HG02798 (cell line): ENCODE data around the gene LMO1.

Experiments used
- ATAC-seq: cut with Tn5 transposase; IDR thresholded peaks from one replicate; pipeline ENCODE4 v1.9.1; 2021; ENCODE audit warnings: mild to moderate bottlenecking; ENCODE audit not compliant: unreplicated experiment, poor library complexity

LMO1 gene

DNA sequence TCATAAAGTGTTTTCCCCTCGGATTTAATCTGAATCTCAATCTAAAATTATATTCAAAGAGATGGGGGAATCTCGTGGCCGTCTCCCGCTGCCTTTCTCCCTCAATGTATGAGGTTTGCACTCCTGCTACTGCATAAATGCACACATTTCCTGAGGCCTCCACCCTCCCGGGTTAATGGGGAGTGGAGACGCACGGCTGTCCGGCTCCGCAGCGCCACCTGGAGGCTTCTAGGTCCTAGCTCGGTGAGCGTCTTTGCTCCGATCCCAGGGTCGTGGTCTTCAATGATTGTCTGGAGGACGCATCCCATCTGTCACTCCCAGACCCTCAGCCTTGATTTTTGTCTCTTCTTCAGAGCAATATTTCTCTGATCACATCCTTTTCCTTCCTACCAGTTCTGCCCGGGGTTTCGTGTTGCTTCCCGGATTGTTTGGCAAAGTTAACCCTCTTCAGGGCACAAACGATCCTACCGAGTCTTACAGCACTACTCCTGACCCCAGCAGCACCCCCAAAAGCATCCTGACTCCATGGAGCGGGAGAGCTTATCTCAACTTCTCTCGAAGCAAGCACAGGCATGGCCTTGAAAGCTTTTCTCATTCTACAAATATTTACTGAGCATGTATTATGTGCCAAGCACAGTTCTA is at the start of gene LMO1:
LMO1 (minus strand) TSS at position 110 of the 642 bp plus-strand sequence. CDS start 516 bp downstream, outside the sequence.
- peak; percentile 79 for ATAC-seq

DNA sequence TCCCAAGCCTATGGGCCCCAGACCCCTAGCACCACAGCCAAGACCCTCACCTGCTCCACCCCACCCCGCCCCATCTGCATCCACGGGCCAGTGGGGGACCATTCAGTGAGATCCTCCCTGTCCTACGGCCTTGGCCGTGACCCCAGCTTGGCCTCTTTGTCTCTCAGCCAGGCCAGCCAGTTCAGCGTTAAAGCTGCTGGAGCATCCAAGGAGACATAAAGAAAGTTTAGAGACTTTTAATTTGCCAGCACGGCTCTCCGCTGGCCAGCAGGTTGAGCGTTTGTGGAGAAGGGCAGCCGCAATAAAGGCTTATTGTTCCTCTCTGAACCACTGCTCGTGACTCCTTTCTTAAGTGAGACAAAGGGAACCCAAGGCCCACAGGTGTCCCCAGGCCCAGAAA is 49.3 kb upstream of the LMO1 start:
- no peak for ATAC-seq

DNA sequence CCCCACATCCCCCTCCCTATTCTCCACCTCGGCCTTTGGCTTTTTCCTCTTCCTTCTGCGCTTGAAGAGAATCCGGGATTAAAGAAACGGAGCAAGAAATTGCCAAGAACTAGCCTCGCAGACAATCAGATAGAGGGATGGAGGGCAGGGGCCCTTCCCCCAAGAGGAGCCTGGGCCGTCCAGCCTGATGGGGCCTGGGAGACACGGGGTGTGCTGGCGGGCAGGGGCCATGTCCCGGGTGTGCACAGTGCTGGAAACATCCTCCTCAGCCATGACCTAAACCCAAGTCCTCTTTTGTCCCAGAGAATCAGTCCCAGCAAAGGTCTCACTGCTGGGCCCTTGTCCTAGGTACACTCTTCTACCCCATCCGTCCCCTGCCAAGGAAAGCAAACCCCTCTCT is 47.7 kb upstream of the LMO1 start:
- ATAC-seq = no peak

DNA sequence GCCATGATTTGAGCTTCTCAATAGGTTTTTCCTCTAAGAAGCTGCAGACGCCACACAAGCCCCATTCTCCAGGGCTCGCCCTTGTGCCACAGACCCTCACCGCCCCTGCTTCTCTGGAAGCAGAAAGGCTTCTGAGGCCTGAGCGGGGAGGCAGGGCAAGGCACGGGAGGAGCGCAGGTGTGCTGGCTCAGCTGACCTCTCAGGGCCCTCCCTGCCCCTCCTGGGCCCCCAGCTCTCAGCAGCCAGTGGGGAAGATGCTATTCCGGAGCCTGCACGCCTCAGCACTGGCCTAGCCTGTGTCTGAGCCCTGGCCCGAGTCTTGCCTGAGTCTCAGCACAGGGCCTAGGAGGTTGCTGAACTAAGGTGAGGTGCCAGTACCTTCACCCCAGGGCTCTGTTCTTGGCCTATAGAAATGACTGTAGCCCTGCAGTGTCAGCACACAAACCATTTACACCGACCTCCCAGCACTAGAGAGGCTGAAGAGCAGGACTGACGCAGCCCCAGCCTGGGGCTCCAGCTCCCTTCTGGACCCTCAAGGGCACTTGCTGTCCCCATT is 47.1 kb upstream of the LMO1 start:
- ATAC-seq = no peak

DNA sequence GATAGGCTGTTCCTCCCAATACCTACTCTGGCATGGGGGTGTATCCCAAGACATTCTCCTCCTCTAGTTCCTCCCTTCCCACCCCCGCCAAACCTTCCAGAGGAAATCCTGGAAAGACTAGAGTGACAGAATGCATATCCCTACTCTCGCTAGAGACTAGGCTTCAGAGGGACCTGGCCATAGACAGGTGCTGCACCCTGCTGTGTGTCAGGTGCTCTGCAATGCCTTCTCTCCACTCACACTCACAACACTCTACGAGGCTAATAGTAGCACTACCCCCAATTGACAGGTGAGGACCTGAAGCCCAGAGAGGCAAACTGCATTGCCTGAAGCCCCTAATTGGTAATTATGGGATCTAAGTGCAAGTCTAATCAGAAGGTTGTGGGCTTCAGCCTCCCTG is 46.2 kb upstream of the LMO1 start:
- no peak for ATAC-seq

DNA sequence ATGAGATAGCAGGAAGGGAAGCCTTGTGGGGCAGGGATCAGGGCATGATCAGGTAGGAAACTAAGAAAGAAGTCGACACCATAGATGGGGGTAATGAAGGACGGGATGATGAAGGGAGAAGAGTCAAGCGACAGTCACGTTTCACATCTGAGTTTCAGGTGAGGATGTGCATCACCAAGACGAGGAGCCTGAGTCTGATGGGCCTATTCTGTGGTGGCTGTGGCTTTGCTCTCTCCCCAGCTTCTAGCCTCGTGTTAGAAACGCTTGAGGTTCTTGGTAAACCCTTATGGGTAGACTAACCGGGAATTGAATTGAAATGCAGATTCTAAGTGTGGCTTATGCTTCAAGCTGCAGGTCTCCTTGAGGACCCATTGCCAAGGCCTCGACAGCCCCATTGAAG is 45.6 kb upstream of the LMO1 start:
- ATAC-seq = no peak

DNA sequence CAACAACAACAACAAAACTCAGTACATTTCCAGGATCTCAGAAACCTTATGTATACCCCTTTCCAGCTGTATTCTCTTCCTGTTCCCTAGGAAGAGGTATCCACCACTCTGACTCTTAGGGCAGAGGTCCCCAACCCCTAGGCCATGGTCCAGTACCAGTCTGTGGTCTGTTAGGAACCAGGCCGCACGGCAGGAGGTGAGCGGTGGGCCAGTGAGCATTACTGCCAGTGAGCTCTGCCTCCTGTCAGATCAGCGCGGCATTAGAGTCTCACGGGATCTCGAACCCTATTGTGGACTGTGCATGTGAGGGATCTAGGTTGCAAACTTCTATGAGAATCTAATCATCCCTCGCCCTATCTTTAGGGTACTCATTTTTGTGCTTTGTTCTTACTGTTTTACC is 43.9 kb upstream of the LMO1 start:
- ATAC-seq = no peak

DNA sequence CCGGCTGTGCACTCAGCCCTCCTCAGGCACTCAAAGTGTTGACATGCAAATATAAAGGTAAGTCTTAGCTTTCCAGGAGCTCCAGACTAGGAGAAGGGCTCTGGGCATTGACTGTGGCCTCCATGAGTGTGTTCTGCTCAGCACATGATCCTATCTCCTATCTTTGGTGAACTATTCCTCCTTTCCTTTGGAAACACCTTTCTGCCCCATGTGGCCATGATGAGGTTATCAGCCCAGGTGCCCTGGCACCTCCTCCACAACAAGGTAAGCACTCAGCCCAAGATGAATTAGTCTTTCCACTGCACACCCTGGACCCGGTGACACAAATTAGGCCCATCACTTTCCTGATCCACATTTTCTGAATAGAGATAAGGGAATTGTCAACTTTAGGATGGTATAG is 37.9 kb upstream of the LMO1 start:
- ATAC-seq = no peak

DNA sequence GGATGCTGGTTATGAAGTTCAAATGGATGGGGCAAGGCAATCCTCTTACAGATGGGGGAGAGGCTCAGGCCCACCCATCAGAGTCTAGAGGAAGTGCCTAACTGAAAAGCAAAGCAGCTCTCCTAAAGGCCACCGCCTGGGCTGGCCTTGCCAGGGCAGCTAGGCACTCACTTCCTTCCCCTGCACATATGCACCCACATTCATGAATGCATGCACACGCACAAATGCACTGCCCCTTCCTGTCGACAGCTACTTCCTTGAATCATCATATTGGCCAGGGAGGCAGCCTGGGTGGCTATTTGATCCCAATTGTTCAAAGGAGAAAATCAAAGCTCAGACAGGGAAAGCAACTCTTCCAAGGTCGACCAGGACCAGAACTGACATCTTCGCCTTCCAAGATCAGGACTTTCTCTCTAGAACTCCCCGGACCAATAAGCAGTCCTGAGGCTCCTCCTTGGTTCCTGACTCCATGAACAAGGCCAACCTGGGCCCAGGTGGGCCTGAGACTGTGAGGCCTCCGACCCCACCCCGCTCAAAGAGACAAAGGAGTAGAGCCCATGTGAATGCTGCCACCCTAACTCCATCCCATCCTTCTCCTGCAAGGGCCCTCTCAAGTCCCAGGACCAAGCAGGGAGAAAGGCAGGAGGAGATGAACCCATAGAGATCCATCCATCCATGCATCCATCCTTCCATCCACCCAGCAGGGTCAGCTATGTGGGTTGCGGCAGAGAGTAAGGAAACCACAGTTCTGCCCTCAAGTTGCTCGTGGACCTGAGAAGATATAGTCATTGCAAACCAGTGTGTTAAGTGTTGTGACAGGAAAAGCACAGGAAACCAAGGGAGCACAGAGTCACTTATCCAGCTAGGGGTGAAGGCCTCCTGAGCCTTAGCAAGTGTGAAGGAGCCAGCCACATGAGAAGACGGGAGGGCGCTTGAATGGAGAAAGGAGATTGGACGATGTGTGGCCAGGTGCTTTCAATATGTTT is 35.4 kb upstream of the LMO1 start:
- no peak for ATAC-seq

DNA sequence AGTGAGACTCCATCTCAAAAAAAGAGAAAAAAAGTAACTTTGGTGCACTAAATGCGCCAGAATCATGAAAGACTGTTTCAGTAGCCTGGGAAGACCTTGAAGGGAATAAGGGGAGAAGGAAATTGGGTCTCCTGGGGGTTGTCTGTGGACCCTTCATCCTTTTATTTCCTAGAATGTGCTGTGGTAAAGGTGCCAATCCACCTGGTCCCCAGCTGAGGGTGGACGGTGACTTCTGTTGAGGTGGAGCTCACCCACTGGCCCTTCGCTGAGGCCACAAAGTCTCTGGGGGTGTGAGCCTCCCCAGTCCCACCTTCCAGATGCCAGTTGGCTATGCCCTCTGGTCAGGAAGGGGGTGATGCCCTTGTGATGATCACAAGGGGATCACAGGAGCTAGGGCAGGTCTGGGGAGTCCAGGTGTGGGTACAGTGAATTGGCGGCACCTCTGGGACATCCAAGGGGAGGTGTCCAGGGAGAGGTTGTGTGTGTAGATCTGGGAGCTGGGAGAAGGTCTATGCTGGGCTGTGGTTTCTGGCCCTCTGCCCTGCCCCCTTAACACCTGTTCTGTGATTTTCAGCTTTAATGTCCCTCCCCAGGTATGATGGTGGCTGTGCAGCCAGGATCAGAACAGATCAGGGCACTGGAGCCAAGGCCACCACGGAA is 34.2 kb upstream of the LMO1 start:
- no peak for ATAC-seq

DNA sequence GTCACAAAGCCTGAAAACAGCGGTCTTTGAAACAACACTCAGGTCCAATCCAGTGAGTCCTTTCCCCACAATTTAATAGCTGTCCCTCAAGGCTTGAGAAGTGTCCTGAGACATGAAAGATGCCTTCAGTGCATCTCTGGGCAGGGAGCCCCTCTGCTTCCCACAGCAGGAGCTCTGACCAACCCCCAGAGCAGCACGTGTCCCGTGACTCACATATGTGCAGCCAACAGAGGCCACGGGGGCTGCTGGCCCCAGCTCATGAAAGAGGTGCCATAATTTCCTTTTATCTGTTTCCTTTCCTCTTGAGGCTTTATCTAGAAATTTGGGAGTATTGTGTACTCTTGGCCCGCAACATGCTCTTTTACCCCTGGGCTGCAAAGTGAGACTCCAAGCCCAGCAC is 33.2 kb upstream of the LMO1 start:
- no peak for ATAC-seq

DNA sequence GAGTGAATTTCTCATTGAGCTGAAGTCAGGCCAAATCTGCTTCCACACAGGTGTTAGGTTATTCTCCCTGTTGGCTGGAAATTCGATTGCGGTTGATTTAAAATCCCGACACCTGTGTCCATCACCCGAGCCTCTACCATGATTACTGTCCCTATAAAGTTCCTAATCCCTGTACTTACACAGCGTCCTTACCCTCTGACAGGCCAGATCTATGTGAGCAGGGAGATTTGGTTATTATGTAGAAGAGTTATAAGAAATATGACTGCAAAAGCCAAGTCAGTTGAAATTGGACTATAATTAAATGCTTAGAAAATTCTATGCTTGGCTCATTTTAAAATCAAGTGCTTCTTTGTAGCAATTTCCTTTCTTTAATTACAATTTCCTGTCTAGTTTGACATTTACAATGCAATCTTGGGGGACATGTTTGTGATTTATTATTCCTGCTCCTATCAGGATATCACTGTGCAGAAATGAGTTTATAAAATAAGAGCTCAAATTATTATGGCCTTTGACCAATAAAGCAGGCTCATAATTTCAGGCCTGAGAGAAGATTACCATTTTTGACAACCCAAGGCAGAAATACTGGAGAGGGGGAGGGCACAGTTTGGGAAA is 32.5 kb upstream of the LMO1 start:
- ATAC-seq = no peak

DNA sequence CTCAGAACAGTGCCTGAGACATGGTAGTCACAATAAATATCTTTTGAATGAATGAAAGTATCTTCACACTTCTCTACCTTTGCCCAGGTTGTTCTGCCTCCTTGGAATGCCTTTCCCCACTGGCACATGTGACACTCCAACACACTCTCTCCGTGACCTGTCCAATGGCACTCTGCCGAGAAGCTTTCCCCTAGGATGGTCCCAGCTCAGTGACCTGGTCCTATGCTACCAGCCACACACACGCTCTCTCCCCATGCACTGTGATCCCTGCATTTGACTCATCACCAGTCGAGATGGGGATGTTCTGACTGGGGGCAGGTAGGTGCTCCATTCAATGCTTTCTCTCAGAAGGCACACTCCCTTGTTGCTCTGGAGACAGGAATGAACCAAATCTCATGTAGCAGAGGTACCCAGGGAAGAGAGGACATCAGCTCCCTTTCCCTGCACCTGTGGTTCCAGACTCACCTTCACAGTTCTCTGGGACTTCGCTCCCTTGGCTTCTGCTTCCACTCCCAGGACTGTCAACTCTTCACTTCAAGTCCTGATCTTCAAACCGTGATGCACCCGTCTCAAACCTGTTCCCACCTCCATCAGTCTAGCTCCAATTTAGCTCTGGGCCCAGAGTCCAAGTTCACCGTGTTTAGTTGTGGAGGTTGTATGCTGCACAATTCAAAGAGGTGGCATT is 30.7 kb upstream of the LMO1 start:
- no peak for ATAC-seq

DNA sequence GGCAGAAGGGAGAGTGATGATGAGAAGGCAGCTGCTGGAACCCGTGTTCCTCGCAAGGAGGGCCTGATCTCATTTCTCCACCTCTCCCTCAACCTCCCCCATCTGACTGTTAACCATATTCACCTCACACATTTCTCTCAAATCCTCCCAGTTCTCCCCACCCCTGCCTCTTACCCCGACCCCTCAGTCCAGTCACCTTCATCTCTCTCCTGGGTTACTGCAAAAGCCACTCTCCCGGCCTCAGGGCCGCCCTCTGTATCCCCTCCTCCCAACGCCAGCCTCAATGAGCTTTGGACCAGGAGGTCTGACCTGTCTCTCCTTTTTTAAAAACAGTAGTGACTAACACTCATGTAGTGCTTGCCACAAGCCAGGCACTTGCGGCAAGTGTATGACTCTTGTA is 29.5 kb upstream of the LMO1 start:
- ATAC-seq = no peak

DNA sequence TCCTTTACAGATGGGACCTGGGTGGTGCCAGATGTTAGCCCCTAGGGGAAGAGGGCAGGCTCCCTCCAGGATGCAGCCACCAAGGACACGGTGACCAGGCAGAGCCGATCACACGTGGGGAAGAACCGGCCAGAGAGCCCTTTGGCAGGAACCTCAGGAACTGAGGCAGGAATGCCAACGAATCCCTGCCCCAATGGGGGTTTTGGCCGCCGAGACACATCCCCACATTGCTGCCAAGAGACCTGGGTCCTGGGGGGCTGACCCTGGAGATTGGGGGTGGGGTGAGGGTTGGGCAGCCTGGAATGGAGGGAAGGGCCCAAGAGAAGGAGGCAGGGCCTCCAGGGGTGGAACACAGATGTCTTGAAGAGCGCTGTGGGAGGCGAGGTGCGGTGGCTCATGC is 28.7 kb upstream of the LMO1 start:
- ATAC-seq = no peak

DNA sequence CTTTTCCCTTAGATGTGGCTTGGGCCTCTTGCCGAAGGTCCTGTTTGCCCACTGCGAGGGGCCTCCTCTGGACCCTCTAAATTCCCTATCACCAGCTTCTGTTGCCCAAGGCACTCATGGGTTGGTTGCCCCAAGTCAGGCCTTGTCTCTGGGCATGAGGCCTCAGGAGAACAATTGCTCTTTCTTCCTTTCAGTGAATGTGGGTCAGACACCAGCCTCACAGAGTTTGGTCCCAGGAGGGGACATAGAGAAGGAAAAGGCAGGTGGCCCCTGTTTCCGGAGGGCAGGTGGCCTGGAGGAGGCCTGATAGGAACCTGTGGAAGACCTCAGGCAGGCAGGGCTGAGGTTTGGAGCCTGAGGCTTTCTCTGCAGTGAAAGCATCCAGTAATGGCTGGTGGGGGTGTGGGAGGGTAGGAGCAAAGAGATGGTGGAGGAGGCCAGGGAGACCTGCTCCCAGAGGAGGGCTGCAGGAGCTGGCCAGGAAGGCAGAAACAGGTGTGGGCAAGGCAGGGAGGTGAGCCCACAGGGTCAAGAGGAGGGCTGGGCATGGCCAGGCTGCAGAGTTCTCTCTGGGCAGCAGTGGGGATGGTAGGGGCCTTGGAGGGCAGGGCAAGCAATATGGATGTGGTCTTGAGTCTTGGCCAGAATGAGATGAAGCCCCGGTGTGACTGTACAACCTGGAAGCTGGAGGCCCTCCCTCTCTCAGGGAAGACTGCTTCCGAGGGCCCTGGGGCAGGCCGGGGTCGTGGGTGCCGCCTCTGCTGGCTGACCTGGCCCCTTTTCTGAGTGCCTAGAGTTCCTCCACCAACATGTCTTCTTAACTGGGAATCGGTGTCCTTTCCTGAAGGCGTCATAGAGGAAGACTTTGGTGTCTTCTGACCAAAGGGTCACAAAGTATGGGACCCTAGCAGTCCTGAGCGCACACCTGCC is 28.0 kb upstream of the LMO1 start:
- ATAC-seq = no peak

DNA sequence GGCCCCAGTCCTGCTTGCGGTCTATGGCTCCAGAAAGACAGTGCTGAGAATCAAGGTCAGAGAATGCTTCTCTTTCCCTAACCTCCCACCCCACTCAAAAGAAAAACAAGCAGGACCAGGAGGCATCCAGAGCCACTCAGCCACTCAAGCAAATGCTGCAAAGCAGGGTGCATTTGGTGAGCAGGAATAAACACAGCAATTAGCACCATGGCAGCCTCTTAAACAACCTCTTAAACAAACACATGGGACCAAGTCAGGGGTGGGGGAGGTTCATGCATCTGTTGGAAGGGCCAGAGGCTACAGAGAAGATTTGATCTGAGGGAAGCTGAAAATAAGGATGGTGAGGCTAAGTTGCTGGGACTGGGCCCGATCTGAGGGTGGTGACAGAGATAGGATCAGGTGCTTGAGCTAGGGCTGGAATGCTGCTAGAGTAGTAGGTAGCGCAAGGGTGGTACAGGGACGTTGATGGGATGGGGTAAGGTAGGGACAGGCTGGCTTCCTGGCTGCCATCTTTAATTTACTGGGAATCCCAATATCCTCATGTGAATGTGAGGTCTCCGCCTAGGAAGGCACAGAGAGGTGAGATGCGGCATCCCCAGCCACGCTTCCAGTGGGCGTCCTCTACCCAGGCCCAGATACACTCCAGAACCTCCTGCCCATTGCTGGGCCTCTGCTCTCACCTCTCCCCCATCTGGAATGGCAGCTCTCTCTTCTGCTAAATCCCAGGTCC is 26.6 kb upstream of the LMO1 start:
- ATAC-seq = no peak

DNA sequence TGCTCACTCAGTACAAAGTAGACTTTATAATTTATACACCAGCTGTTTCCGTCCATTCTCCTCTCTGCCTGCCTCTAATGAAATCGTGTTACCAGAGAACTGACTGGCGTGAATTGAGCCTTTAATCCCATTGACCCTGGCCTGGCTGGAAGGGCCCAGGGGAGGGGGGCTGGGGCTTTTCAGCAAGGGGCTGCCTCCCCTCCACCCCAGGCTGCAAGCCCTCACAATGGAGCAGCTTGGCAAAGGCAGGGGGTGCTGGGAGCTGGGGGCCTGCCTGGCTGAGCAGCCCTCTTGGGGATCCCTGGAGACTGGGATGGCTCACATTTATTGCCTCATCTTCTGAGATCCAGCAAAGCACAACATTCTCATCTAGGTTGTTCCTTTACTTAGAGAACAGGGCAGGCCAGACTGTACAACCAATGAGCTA is 25.8 kb upstream of the LMO1 start:
- ATAC-seq = no peak
